Colonic mucosa (tissue), 4 donors: ENCODE results near the gene PCGF1. TPM values are rescaled to one million over a fixed set of nuclear protein-coding genes. Genes with fewer than 3 reads are reported as not detected.

Source experiments
- DNase-seq: peaks from one replicate; pipeline ENCODE4 v3.0.0-alpha.2; 2020
- H3K27ac ChIP-seq: fragments of 200-600 bp; one replicate; pipeline ENCODE4 v1.8.0; 2021
- H3K27me3 ChIP-seq: fragments of 200-600 bp; one replicate; pipeline ENCODE4 v1.8.0; 2021
- H3K36me3 ChIP-seq: fragments of 200-600 bp; one replicate; pipeline ENCODE4 v1.8.0; 2021
- H3K4me1 ChIP-seq: fragments of 200-600 bp; one replicate; pipeline ENCODE4 v1.8.0; 2021; ENCODE audit warnings: mild to moderate bottlenecking
- H3K4me3 ChIP-seq: fragments of 200-600 bp; one replicate; pipeline ENCODE4 v1.8.0; 2021
- H3K9ac ChIP-seq, 2 donors: one replicate each; pipeline ENCODE4 v1.7.0; 2013; ENCODE audit warnings: control low read depth in 2 of 2, low read depth in 2 of 2, low read length in 2 of 2
- H3K9me3 ChIP-seq: fragments of 200-600 bp; one replicate; pipeline ENCODE4 v1.8.0; 2021
- CTCF ChIP-seq: fragments of 200-600 bp; IDR thresholded peaks from one replicate; pipeline ENCODE4 v1.8.0; 2022; ENCODE audit warnings: antibody characterized with exemption, mild to moderate bottlenecking
- intact Hi-C: fragments of 100-400 bp; cut with DNase I; formaldehyde crosslinking; loops from one replicate; pipeline ENCODE4 v1.14.1; 2022
- total RNA-seq, 2 donors: library from RNA; stranded (reverse); fragmentation: NEBNext Ultra II Directional in 1 of 2; extraction: Animal tissue kit (Norgen Biotek cat#: 25700) in 1 of 2; gene quantifications; one replicate each; pipeline ENCODE4 v1.2.1, GENCODE V29; 2021
- donor health status: healthy.
- donor health status: DM: no; HTN: no; CAD: no.
- donor health status: DM: no; HTN: no; CAD: no.

Gene PCGF1
- total RNA-seq, 2 donors from 2014 or later = 16.1 to 19.9 TPM

DNA sequence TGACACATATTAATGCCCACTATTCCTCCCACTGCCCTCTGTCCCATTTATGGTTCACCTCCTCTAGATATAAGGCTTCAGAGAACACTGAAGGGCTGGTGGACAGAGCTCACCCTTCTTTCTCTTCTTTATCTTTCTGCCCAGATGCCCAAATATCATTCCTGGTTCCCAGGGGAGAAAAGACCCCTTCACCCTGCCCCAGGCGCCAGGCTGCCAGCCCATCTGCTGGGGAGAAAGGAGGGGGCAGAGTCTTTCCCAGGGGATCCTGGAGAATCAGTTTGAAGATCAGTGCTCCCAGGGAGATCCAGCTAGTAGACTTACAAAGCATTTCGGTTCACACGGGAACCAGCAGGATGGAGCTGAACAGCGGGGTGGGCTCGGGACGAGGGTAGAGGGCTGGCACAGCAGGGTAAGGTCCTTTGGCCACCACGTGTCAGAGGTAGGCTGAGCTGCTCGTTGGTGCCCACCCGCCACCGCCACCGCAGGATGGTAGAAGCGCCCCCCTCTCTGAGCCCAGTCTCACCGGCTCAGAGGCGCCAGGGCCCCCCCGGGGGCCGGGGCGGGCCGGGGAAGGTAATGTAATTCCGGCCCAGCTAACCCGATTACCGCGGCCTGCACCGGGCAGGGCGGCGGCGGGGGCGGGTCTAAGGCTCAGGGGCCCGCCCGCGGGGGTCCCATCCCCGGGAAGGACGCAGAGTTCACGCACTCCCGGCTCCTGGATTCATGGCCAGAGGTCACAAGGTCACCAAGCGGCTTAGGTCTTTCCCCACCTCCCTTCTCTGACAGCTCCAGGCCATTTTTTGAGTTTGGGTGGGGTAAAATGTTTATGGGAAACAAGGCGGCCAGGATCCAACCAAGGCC lies 5.5 kb upstream of the PCGF1 start:
- no peak for TF ChIP-seq CTCF
- Histone ChIP-seq H3K4me1 (peaks cover 18% of the 10 kb centered on the region), H3K27ac (no peak overlapping the region), H3K4me3 (no peak overlapping the region), H3K27me3 (peaks cover 67% of the 10 kb centered on the region), H3K36me3 (no peaks in the 10 kb centered on the region), H3K9me3 (no peaks in the 10 kb centered on the region), H3K9ac (no peak overlapping the region)
- no peak for DNase-seq
- intact Hi-C loops = no loop called here

GRCh38 chr2:74511104-74511989 lies 3.9 kb upstream of the PCGF1 start:
- Histone ChIP-seq H3K27ac (no peak overlapping the region), H3K36me3 (no peaks in the 10 kb centered on the region), H3K9me3 (no peaks in the 10 kb centered on the region), H3K9ac (no peak overlapping the region), H3K4me1 (peaks cover 21% of the 10 kb centered on the region), H3K4me3 (no peak overlapping the region), H3K27me3 (peaks cover 62% of the 10 kb centered on the region)
- TF ChIP-seq CTCF = no peak
- no peak for DNase-seq
- intact Hi-C loops = no loop called here

DNA sequence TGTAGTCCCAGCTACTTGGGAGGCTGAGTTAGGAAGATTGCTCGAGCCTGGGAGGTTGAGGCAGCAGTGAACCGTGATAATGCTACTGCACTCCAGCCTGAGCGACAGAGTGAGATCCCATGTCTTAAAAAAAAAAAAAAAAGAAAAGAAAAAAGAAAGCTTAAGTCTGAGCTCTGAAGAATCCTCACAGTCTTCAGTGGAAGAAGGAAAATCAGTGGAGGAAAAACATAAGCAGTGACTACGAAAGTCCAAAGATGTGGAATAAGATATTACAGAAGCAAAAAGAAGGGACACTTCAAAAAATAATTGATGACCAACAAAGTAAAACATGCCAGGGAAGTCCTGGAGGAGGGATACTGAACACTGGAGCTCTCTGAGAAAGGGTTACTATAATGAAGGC lies 2.8 kb upstream of the PCGF1 start:
- DNase-seq = no peak
- H3K4me3 ChIP-seq = no peak overlapping the region
- peaks cover under 1% of the 10 kb centered on the region for H3K36me3 ChIP-seq
- H3K27me3 ChIP-seq = peaks cover 51% of the 10 kb centered on the region
- intact Hi-C loops = no loop called here
- H3K9me3 ChIP-seq = no peaks in the 10 kb centered on the region
- H3K27ac ChIP-seq = no peak overlapping the region
- H3K9ac ChIP-seq = no peak overlapping the region
- no peak for TF ChIP-seq CTCF
- peaks cover 19% of the 10 kb centered on the region for H3K4me1 ChIP-seq

DNA sequence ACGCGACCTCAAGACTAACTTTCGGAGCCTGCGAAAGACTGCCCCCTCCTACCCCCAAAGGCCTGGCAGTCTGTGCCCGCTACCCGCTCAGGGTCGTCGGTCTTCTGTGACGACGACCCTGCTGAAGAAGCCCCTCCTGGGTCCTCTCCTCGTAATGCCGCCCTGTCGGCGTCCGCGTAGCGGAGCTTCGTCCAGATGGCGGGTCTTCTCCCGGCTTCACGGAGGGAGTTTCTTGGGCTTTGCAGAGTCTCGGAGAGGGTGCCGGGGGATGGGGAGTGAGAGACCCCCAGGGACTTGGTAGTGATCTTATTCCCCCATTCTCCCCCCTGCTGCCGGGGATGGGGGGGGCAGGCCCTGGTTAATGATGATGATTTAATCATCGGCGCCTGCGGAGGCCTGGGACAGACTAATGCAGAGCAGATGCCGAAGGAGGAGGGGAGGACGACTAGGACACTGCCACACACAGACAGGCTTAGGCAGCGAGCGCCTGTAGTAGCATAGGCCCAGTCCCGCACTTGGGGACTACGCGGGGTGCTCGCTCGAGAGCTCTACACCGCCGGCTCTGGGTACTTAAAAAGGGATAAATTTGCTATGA lies 528 bp upstream of the PCGF1 start:
- Histone ChIP-seq H3K9me3 (no peaks in the 10 kb centered on the region), H3K9ac (peak overlapping the region; percentile 76 to 90), H3K36me3 (peaks cover 3% of the 10 kb centered on the region), H3K27me3 (peaks cover 29% of the 10 kb centered on the region), H3K4me1 (peaks cover 12% of the 10 kb centered on the region), H3K27ac (peak overlapping the region; percentile 96), H3K4me3 (peak overlapping the region; percentile 68)
- TF ChIP-seq CTCF = no peak
- intact Hi-C loops = no loop called here
- peak; percentile 62 for DNase-seq
